Posterior cingulate gyrus (tissue), 11 donors: ENCODE data around the gene CPSF4.
"Not testable (repeated sequence)": the region's sequence is repeated elsewhere in the genome, so short reads cannot be mapped to it uniquely, and the experiment has no call there.

Experiments
- DNase-seq, 10 donors: peaks; one replicate each; pipeline versions ENCODE4 v3.0.0 to v3.0.0-alpha.2; 2020 to 2021; ENCODE audit warnings: mixed read lengths in 3 of 10
- intact Hi-C: fragments of 100-400 bp; cut with DNase I; formaldehyde crosslinking; loops from one replicate; pipeline ENCODE4 v1.15.1; 2023

Gene CPSF4

GRCh38 chr7:99407872-99408378 lies 30.8 kb upstream of the CPSF4 start:
- intact Hi-C loops, result loop anchor here (1.0 to 10.0 kb wide), 2 partner anchors 31 to 83 kb away; partner anchors contain the start of gene ARPC1A
- DNase-seq, result peak in 8 of 10 donors; percentile 36 to 90 (median 61)

DNA sequence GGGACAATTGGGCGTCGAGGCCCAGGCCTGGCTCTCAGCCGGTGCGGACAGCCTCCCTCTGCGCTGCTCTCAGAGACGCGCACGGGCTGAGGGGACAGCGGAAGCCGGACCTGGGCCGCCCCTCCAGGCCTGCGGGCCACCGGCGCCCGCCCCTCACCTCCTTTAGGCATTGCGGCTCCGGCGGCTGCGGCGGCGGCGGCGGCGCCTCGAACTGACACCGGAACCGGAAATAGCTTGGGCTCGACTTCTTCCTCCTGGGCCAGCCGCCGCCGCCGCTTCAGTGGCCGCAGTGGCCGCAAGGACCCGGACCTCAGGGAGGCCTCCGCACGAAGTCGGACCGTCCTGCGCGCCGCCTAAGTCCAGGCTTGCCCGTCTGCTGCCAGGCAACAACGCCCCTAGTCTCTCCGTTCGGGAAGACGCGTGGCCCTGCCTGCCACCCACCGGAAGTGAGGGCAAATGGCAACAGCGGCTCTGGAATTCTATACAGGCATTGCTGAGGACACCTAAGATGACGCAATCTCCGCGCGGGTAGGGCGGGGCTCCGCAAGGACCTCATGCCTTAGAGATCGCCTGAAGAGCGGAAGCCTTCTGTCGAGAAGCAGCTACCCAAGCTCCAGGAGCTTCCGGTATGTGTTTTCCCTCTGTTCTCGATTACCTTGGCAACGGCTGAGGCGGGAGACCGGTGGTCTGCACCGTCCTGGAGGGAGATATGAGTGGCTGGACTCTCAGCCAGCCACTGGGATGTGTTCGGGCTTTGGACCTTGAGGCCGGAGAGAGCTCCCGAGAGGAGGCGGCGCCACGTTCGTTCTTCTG lies 30.2 kb upstream of the CPSF4 start, which contains the start of the genes BUD31 and PDAP1:
Gene BUD31, plus strand, starts transcription at position 591 of the 813 bp plus-strand sequence. CDS start 2,124 bp downstream, outside the sequence.
Gene PDAP1, minus strand, starts transcription at position 219 of the 813 bp plus-strand sequence. Its CDS starts 49 bp downstream, at position 170.
- peak; percentile 86 to 99 (median 90) for DNase-seq
- intact Hi-C loops, result loop anchor here (1.0 to 10.0 kb wide), 2 partner anchors 31 to 84 kb away; partner anchors contain the start of gene ARPC1A

- intact Hi-C loops, result loop anchor here (10.0 kb wide), 1 partner anchor 84 kb away; the partner anchor contains the start of gene ARPC1A
- no peak for DNase-seq
These were observed 29.6 kb upstream of the CPSF4 start for GRCh38 chr7:99409192-99409572.

- no peak for DNase-seq
- intact Hi-C loops, result loop anchor here (10.0 kb wide), 1 partner anchor 85 kb away; the partner anchor contains the start of gene ARPC1A
These were observed 28.9 kb upstream of the CPSF4 start for GRCh38 chr7:99409806-99410205.

DNA sequence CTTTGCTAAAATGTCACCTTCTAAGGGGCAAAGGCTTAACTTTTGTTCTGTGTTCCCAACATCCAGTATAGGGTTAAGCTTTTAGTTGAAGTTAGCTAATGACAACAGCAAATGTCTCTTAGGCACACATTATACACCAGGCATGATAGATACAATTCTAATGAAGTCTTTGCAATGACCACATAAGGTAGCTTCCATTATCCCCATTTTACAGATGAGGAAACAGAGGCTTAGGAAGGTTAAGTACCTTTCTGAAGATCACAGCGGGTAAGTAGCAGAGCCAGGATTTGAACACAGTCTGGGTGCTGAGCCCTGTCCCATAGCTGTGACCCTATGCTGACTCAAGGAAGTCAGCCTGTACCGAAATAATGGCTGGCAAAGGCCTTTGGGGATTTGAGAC lies 28.1 kb upstream of the CPSF4 start:
- no peak for DNase-seq
- intact Hi-C loops, result no loop called here

- DNase-seq, result peak; percentile 50 to 95 (median 72)
- intact Hi-C loops, result not testable (repeated sequence)
These were observed 23.1 kb upstream of the CPSF4 start for GRCh38 chr7:99415513-99416127.

- DNase-seq, result no peak
- intact Hi-C loops, result no loop called here
These were observed 20.5 kb upstream of the CPSF4 start for GRCh38 chr7:99418260-99418659.

DNA sequence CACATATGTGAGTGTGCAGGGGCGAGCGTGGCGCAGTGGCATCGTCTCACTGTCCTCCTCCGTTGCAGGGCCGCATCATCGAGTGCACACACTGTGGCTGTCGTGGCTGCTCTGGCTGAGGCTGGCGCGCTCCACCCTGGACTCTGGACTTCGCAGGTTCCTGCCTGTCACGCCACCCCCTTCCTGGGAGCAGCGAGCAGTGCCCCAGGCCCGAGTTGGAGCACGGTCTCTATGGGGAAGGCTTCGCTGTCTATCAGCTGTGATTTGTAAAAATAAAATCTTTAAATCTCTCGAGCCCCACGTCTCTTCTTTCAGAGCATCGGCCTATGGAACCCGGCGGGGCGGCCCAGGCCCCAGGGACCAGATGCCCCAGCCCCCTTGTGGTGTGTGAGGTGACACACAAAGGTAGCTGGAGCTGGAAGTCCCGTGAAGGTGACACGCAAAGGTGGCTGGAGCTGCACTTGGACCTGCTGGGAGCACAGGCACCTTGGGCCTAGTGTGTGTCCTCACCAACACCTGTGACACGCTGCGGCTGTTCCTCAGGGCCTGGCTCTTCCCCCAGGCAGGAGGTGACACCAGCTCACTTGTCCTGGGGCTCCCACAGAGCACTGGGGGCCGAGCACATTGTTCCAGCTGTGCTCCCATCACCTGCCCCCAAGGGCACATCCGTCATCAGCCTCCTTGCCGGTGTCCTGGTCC lies 19.3 kb upstream of the CPSF4 start:
- peak in 1 of 10 donors; percentile 82 for DNase-seq
- intact Hi-C loops, result no loop called here

DNA sequence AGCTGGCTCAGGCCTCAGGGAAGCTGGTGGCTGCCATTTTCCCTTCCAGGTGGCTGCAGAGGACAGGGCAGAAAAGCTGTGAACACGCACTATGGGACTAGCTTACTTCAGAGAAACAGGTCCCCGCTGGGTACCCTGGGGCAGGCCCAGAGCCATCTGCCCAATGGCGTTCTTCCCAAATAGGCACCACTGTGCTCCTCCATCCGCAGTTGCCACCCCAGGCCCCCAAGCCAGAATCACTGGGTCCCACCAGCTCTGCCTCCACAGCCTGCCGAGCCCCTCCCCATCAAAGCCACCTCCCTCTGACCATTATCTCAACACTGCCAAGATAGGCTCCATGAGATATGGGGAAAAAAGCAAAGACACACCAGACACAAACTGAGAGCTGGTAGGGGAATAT lies 18.5 kb upstream of the CPSF4 start:
- DNase-seq, result no peak
- intact Hi-C loops, result no loop called here

- no peak for DNase-seq
- intact Hi-C loops, result no loop called here
These were observed 17.8 kb upstream of the CPSF4 start for GRCh38 chr7:99420986-99421385.

GRCh38 chr7:99422186-99422585 lies 16.6 kb upstream of the CPSF4 start:
- DNase-seq, result no peak
- intact Hi-C loops, result no loop called here

- DNase-seq, result no peak
- intact Hi-C loops, result no loop called here
These were observed 16.1 kb upstream of the CPSF4 start for GRCh38 chr7:99422625-99423024.

- intact Hi-C loops, result no loop called here
These were observed 13.6 kb upstream of the CPSF4 start for GRCh38 chr7:99424932-99425730.

GRCh38 chr7:99428972-99429566 lies 9.7 kb upstream of the CPSF4 start:
- no peak for DNase-seq
- intact Hi-C loops, result no loop called here

More at GRCh38 chr7:99424932-99425730, 13.6 kb upstream of the CPSF4 start:
- no peak for DNase-seq

DNA sequence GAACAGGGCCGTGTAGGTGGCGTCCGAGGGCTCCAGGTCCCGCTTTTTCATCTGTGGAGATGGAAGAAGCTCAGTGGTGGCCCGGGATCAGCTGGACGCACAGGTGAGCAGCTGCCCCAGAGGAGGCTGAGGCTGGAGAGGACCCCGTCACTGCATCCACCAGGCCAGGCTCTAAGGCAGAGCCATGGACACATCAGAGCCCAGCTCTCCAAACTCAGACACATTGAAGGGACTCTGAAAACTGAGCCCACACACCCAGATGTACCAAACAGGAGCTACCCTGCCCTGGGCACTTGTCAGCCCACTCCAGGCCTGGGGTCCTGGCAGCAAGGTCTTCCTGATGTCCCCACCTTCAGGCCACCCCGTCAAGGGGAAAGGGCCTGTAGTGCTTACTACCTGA lies 9.0 kb upstream of the CPSF4 start:
- intact Hi-C loops, result no loop called here
- no peak for DNase-seq

DNA sequence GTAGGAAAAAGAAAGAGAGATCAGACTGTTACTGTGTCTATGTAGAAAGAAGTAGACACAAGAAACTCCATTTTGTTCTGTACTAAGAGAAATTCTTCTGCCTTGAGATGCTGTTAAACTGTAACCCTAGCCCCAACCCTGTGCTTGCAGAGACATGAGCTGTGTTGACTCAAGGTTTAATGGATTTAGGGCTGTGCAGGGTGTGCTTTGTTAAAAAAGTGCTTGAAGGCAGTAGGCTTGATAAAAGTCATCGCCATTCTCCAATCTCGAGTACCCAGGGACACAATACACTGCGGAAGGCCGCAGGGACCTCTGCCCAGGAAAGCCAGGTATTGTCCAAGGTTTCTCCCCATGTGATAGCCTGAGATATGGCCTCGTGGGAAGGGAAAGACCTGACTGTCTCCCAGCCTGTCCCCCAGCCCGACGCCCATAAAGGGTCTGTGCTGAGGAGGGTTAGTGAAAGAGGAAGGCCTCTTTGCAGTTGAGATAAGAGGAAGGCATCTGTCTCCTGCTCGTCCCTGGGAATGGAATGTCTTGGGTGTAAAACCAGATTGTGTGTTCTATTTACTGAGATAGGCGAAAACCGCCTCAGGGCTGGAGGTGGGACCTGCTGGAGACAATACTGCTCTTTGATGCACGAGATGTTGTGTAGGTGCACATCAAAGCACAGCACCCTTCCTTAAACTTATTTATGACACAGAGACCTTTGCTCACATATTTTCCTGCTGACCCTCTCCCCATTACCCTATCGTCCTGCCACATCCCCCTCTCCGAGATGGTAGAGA lies 6.8 kb upstream of the CPSF4 start:
- DNase-seq, intact Hi-C loops: not testable (repeated sequence)

DNA sequence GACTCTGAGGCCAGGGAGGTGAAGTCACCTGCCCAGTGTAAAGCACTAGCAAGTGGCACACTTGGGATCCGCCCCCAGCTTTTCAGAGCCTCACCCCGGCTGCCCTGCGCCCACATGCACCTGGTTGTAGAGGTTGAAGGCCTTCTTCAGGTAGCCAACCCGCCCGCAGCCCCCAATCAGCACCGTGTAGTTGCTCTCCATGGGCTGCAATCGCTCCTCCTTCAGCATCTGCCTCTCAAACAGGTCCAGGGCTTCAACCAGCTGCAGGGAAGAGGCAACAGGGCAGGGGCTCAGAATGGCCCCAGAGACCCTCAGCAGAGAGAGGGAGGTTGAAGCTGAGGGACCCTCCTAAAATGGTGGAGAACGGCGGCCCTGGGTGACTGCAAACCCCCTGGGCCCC lies 5.6 kb upstream of the CPSF4 start:
- DNase-seq, result no peak
- intact Hi-C loops, result no loop called here

- intact Hi-C loops, result loop anchor here (1.0 kb wide), 1 partner anchor 28 kb away; the partner anchor contains the start of gene ATP5MF
- no peak for DNase-seq
These were observed 684 bp upstream of the CPSF4 start for GRCh38 chr7:99437946-99438572.
